AG04449 (cell line): ENCODE results near the gene SLC25A18.

Experiments
- CTCF ChIA-PET: fragments of 350-600 bp; formaldehyde crosslinking; extraction: SDS; loops from one replicate; lab custom pipeline; 2021; ENCODE audit warnings: antibody characterized with exemption; lab: Yijun Ruan, JAX
- POLR2A ChIA-PET: fragments of 400-600, 350-600 bp; formaldehyde crosslinking; extraction: SDS; loops from one replicate; lab custom pipeline; 2020; ENCODE audit warnings: antibody characterized with exemption, inconsistent platforms; lab: Yijun Ruan, JAX
- DNase-seq: peaks from one replicate; pipeline ENCODE4 v3.0.0-alpha.2; 2010; ENCODE audit warnings: low read depth, low spot score
- H3K4me3 ChIP-seq: 2 replicates; pipeline ENCODE4 v1.5.1; 2011; ENCODE audit warnings: low read depth, mild to moderate bottlenecking, control low read depth, low read length
- CTCF ChIP-seq: IDR thresholded peaks from one replicate; pipeline ENCODE4 v1.5.1; 2011; ENCODE audit warnings: mild to moderate bottlenecking, moderate library complexity, low read length, control low read depth, inconsistent platforms; ENCODE audit not compliant: insufficient read depth; ENCODE audit errors: missing control alignments

The SLC25A18 gene

DNA sequence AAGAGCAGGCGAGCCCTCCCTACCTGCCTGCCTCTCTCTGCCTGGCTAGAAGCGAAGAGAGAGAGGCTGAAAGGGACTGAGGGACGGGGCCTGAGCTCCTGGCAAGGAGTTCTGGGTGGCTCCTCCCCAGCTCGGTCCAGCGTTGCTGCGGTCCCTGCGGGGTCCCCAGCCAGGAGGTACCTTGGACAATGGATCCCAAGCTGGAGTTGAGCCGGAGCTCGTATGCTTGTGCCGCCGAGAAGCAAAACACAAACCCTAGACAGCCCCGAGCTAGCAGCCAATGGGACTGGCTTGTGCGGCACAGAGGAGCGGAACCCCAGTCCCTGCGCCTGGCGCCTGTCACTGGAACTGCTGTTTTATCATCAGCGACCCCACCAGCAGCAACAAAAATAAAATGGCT lies 18.3 kb downstream of the SLC25A18 start:
- TF ChIP-seq CTCF = no peak
- ChIA-PET POLR2A (no interaction called here), CTCF (no interaction called here)
- no peak overlapping the region for H3K4me3 ChIP-seq
- DNase-seq = no peak

DNA sequence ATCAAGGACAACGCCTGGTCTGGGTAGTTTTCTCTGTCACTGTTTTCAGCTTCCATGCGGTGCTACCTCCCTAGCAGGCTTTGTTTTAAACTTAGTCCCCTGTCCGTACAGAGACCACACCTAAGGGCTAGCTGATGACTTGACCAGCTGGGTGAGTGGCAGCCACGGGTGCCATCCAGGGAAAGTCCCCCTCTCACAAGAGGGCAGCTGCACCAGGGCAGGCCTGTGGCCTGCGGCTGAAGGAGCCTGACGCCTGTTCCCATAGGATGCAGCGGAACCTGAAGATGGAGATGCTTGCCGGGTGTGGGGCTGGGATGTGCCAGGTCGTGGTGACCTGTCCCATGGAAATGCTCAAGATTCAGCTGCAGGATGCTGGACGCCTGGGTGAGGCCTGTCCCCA lies 19.9 kb downstream of the SLC25A18 start:
- ChIA-PET CTCF (no interaction called here), POLR2A (no interaction called here)
- H3K4me3 ChIP-seq = no peak overlapping the region
- TF ChIP-seq CTCF = no peak
- no peak for DNase-seq

DNA sequence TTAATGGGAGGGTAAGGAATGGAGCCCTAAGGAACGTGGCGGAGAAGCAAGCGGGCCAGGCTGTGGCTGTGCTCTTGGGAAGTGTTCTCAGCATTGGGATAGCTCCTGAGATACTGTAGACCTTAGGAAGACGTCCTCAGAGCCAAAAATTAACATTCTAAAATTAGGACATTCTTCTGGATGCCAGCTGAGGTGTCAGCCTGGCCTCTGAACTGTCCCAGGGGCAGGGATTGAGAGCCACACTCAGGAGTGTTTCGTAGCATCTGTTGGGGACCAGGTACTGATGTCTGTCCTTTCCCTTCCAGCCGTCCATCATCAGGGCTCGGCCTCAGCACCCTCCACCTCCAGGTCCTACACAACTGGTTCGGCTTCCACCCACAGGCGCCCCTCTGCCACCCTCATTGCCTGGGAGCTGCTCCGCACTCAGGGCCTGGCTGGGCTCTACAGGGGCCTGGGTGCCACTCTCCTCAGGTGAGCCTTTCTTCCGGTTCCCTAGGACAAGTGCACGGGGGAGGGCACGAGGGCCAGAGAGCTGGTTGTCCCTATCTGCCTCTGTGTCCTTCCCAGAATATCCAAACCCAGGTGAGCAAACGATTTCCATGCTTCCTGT lies 23.6 kb downstream of the SLC25A18 start:
- no peak overlapping the region for H3K4me3 ChIP-seq
- POLR2A ChIA-PET = no interaction called here
- CTCF ChIA-PET = no interaction called here
- TF ChIP-seq CTCF = no peak
- DNase-seq = no peak

- POLR2A ChIA-PET = no interaction called here
- no peak for TF ChIP-seq CTCF
- H3K4me3 ChIP-seq = no peak overlapping the region
- CTCF ChIA-PET = no interaction called here
- no peak for DNase-seq
Observed at GRCh38 chr22:17587629-17588028, 24.3 kb downstream of the SLC25A18 start.

DNA sequence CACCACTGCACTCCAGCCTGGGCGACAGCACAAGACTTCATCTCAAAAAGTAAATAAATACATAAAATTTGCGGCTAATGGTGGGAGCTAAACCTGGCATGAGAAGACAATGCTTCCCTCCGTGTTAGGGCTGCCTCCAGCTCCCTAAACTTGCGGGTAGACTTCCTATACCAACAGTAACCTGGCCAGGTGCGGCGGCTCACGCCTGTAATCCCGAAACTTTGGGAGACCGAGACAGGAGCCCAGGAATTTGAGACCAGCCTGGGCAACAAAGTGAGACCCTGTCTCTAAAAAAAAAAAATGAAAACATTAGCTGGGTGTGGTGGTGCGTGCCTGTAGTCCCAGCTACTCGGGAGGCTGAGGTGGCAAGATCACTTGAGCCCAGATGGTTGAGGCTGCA lies 25.3 kb downstream of the SLC25A18 start:
- CTCF ChIA-PET = no interaction called here
- DNase-seq = no peak
- TF ChIP-seq CTCF = no peak
- POLR2A ChIA-PET = interaction anchor here (0.8 kb wide), 1 partner anchor 13 kb away, joined by 5 read pairs; no protein-coding TSS in a partner anchor
- H3K4me3 ChIP-seq = no peak overlapping the region

DNA sequence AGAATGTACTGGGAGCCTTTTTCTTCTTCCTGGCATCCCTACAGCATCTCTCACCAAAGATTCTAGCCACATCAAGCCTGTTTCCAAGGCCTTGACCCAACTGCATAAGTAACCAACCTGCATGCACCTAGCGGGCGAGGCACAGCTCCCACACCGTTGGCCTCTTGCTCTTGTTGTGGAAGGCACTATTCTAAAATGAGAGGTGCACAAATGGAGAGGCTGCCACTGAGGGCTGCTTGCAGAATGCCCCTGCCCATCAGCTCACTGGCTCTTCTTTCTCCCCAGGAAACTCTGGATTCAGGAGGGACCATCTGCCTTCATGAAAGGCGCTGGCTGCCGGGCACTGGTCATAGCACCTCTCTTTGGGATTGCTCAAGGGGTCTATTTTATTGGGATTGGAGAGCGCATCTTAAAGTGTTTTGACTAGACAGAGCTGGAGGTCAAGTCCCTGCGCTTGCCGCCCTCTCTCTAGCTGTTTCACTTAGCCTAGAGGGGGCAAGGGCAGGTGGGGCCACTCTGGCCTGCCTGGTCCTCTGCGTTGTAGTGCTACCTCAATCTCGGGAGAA lies 26.6 kb downstream of the SLC25A18 start:
- no peak for TF ChIP-seq CTCF
- ChIA-PET POLR2A (no interaction called here), CTCF (no interaction called here)
- no peak for DNase-seq
- H3K4me3 ChIP-seq = no peak overlapping the region
